HepG2 (cell line): ENCODE data around the gene PSMB1. TPM values are rescaled to one million over a fixed set of nuclear protein-coding genes. Genes with fewer than 3 reads are reported as not detected.

Experiments used
- ARID4A ChIP-seq: sonication (generic); formaldehyde crosslinking; IDR thresholded peaks from 2 replicates; pipeline ENCODE4 v1.5.0; 2020; ENCODE audit warnings: mild to moderate bottlenecking, missing genetic modification reagents, borderline replicate concordance
- ETS1 ChIP-seq: sonication (generic); formaldehyde crosslinking; IDR thresholded peaks from 2 replicates; pipeline ENCODE4 v1.4.0; 2020; ENCODE audit warnings: missing genetic modification reagents
- FUBP1 ChIP-seq: sonication (generic); formaldehyde crosslinking; IDR thresholded peaks from 2 replicates; pipeline ENCODE4 v1.5.1; 2020; ENCODE audit warnings: missing genetic modification reagents, mild to moderate bottlenecking, borderline replicate concordance
- GATAD1 ChIP-seq: IDR thresholded peaks from 2 replicates; pipeline ENCODE4 v1.6.1; 2016; ENCODE audit warnings: missing genetic modification reagents, missing compliant biosample characterization
- GFI1 ChIP-seq: sonication (generic); formaldehyde crosslinking; IDR thresholded peaks from 2 replicates; pipeline ENCODE4 v1.5.0; 2020; ENCODE audit warnings: missing genetic modification reagents, mild to moderate bottlenecking, borderline replicate concordance
- HNF1B ChIP-seq: sonication (generic); formaldehyde crosslinking; IDR thresholded peaks from 2 replicates; pipeline ENCODE4 v1.5.1; 2020; ENCODE audit warnings: mild to moderate bottlenecking, moderate library complexity, missing genetic modification reagents
- HNF4G ChIP-seq, 2 experiments: sonication (generic) in 1 of 2; formaldehyde crosslinking in 1 of 2; IDR thresholded peaks; 2 replicates each; pipeline versions ENCODE4 v1.4.0 to v1.6.1; 2011 to 2020; ENCODE audit warnings: borderline replicate concordance in 2 of 2, low read depth in 2 of 2, mild to moderate bottlenecking in 2 of 2, low read length in 1 of 2, missing genetic modification reagents in 1 of 2, moderate library complexity in 1 of 2
- NCOA2 ChIP-seq: sonication (generic); formaldehyde crosslinking; IDR thresholded peaks from 2 replicates; pipeline ENCODE4 v1.8.0; 2022; ENCODE audit warnings: inconsistent platforms
- NFIC ChIP-seq: IDR thresholded peaks from 2 replicates; pipeline ENCODE4 v1.6.1; 2012; ENCODE audit warnings: mild to moderate bottlenecking, low read length, inconsistent platforms
- SIX4 ChIP-seq: sonication (generic); formaldehyde crosslinking; IDR thresholded peaks from 2 replicates; pipeline ENCODE4 v1.4.0; 2020; ENCODE audit warnings: missing genetic modification reagents
- SMARCC2 ChIP-seq: fragments of 450-650 bp; IDR thresholded peaks from 2 replicates; pipeline ENCODE4 v1.6.1; 2017; ENCODE audit warnings: antibody characterized with exemption, mild to moderate bottlenecking
- TAF1 ChIP-seq: sonication (generic); formaldehyde crosslinking; IDR thresholded peaks from 2 replicates; pipeline ENCODE4 v1.4.0; 2020; ENCODE audit warnings: missing genetic modification reagents
- THAP7 ChIP-seq: sonication (generic); formaldehyde crosslinking; IDR thresholded peaks from 2 replicates; pipeline ENCODE4 v1.8.1; 2023; ENCODE audit warnings: mild to moderate bottlenecking, missing genetic modification reagents
- ZBTB21 ChIP-seq: sonication (generic); formaldehyde crosslinking; IDR thresholded peaks from 2 replicates; pipeline ENCODE4 v1.4.0; 2020; ENCODE audit warnings: missing genetic modification reagents
- ZMYM4 ChIP-seq: sonication (generic); formaldehyde crosslinking; IDR thresholded peaks from 2 replicates; pipeline ENCODE4 v1.8.1; 2023; ENCODE audit warnings: mild to moderate bottlenecking, missing genetic modification reagents
- ZNF225 ChIP-seq: sonication (generic); formaldehyde crosslinking; IDR thresholded peaks from 2 replicates; pipeline ENCODE4 v1.4.0; 2020; ENCODE audit warnings: mild to moderate bottlenecking, missing genetic modification reagents
- ZNF24 ChIP-seq: fragments of 450-650 bp; IDR thresholded peaks from 2 replicates; pipeline ENCODE4 v1.6.1; 2017; ENCODE audit warnings: antibody characterized with exemption, mild to moderate bottlenecking
- ZNF331 ChIP-seq: sonication (generic); formaldehyde crosslinking; IDR thresholded peaks from 2 replicates; pipeline ENCODE4 v1.4.0; 2020; ENCODE audit warnings: missing genetic modification reagents
- polyA plus RNA-seq, 8 experiments: library from polyadenylated mRNA; depleted of rRNA in 3 of 8; stranded (reverse) in 7 of 8; unstranded in 1 of 8; fragments of >200 nt; fragmentation: Illumina TruSeq in 4 of 8; extraction: Trizol in 4 of 8; gene quantifications; 2 replicates each; pipeline versions ENCODE4 v1.2.1 to v1.2.3, GENCODE V29; 2011 to 2016; ENCODE audit warnings: low read depth in 4 of 8, missing spikeins in 1 of 8, mixed read lengths in 1 of 8; ENCODE audit not compliant: insufficient read depth in 1 of 8
- total RNA-seq, 5 experiments: library from RNA; depleted of rRNA; stranded (reverse); fragments of >200 nt; fragmentation: Illumina TruSeq; extraction: Trizol; gene quantifications; 2 replicates each; pipeline ENCODE4 v1.2.3, GENCODE V29; 2016; ENCODE audit warnings: low read depth in 1 of 5

Gene PSMB1
- total and polyA plus RNA-seq, 2 of the 13 experiments (the other 11 are each of a cell fraction or from before 2014, with no cell fraction given), result 528 to 592 TPM

GRCh38 chr6:170584181-170584953 is 31.3 kb upstream of the PSMB1 start, which contains the start of gene PDCD2 (continued):
- TF ChIP-seq THAP7 (CRISPR knock-in tag) (peak; percentile 95), NFIC (no peak), SMARCC2 (no peak), NCOA2 (no peak), GATAD1 (CRISPR knock-in tag) (peak; percentile 95), ARID4A (CRISPR knock-in tag) (peak; percentile 94; the same call in 1 of the 2 replicates), GFI1 (no peak), ETS1 (peak; percentile 4; the same call in 1 of the 2 replicates), ZNF225 (no peak), TAF1 (CRISPR knock-in tag) (peak; percentile 72; the same call in 1 of the 2 replicates), ZNF331 (CRISPR knock-in tag) (peak; percentile 63; the same call in 1 of the 2 replicates), SIX4 (CRISPR knock-in tag) (0 out of 2 replicates have a peak, but pooled peaks have one; percentile 13), ZMYM4 (CRISPR knock-in tag) (peak; percentile 80; the same call in 1 of the 2 replicates), HNF4G (IDR thresholded peaks at IDR 0.05; ENCODE audit: borderline replicate concordance, low read depth, low read length) (no peak), HNF4G (CRISPR knock-in tag; IDR thresholded peaks at IDR 0.05; ENCODE audit: borderline replicate concordance, low read depth) (peak; percentile 75), ZNF24 (peak; percentile 61; the same call in 1 of the 2 replicates), FUBP1 (CRISPR knock-in tag) (0 out of 2 replicates have a peak, but pooled peaks have one; percentile 87), HNF1B (CRISPR knock-in tag) (peak; percentile 62; the same call in 1 of the 2 replicates), ZBTB21 (CRISPR knock-in tag) (no peak; the same call in 1 of the 2 replicates)
